Activated CD4-positive, CD25-positive, alpha-beta regulatory T cell treated with anti-CD3 and anti-CD28 coated beads, Interleukin-2, amount 50 U/mL, for 24 hours (primary cell): ENCODE results near the gene DHRS12.

Experiments
- ATAC-seq, 2 donors: fragments of 150-1000 bp; cut with Tn5 transposase; one replicate each; pipeline ENCODE4 v1.10.0; 2021; ENCODE audit warnings: mild to moderate bottlenecking in 1 of 2, moderate library complexity in 1 of 2

DHRS12 gene, protein sequence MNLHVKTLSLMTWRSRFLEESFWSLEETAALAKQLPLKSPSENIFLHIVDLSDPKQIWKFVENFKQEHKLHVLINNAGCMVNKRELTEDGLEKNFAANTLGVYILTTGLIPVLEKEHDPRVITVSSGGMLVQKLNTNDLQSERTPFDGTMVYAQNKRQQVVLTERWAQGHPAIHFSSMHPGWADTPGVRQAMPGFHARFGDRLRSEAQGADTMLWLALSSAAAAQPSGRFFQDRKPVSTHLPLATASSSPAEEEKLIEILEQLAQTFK

DNA sequence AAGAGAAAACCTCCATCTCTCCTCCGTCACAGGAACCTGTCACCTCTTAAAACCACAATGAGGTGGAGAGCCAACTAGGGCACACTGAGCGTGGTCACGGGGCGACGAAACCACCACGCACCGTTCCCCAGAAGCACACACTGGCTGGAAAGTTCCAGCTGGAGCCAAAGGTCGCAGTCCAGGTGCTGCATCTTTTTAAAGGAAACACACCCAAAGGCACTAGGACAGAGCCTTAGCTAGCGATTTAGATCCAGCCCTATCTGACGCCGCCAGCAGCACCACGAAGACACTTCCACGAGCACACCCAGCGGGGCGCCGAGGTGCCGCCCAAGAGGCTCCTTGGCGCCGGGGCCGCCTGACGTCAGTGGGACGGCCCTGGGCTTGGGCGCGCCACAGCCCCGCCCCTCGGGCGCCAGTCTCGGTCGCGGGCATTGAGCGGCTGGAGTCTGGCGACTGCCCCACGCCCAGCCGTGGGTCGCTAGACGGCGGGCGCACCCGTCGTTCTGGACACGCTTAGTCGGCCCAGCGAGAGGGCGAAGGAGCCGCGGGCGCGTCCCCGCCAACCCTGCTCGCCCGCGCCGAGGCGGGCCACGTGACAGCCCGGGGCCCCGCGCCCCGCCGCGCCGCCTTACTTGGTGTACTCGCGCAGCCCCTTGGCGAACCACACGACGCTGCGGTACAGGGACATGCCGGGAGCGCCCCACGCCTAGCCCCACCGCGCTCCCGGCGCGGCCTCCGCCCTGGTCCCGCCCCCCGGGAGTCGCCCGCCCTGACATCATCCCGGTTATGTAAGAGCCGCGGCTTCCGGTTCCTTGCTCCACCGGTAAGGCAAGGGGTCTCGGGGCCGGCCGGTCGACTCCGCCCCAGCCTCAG is at the start of gene DHRS12:
TSS of gene DHRS12 (minus strand) at position 742 of the 873 bp plus-strand sequence. CDS start 4,504 bp downstream, outside the sequence.
- peak; percentile 75 to 77 for ATAC-seq

DNA sequence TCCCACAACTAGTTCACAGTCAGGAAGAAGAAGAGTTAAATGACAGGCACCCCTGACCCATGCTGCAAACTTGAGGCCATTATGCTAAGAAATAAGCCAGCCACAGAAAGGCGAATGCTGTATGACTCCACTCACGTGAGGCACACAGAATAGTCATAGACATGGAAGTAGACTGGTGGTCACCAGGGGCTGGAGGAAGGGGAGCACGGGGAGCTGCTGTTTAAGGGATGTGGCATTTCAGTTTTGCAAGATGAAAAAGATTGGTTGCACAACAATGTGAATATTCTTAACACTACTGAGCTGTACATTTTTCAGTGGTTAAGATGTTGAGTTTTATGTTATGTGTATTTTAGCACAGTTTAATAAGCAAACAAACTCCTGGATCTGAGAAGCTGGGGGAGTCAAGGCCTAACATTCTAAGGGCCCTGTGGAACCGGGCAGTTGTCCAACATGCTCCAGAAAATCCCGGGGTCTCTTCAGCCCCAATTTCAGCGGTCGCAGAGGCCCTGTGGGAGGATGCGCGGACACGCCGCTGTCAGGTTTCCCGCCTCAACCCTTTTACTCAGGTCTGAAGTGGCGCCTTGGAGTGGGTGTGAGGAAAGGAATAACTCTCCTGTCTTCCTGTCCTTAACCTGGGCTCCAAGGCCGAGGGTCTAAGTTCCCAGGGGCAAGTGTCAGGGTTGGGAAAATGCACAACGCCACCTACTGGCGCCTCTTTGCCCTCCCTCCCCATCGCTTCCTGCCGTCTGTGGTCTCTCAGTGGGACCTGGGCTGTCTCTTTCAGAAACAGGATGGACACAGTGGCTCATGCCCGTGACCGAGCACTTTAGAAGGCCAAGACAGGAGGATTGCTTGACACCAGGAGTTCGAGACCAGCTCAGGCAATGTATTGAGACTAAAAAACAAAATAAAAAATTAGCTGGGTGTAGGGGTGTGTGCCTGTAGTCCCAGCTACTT is 45.5 kb upstream of the DHRS12 start:
- ATAC-seq: peak; percentile 38 to 46

DNA sequence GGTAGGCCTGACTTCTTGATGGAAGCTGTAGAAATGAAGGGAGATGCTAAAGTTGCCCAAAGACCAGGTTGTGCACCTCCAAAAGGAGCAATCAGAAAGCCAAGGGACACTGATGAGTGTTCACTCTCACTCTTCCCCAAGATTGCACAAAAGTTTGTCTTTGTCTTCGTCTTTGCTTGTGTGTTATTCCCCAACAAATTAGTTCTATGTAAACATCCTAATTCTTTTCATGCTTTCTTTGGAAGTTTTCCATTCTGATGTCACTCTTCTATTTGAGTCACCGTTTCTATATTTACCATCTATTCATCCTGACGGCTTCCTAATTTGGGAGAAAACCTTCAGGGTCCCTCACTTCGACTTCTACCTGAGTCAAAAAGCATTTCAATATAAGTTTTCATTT is 44.7 kb upstream of the DHRS12 start:
- ATAC-seq: no peak

DNA sequence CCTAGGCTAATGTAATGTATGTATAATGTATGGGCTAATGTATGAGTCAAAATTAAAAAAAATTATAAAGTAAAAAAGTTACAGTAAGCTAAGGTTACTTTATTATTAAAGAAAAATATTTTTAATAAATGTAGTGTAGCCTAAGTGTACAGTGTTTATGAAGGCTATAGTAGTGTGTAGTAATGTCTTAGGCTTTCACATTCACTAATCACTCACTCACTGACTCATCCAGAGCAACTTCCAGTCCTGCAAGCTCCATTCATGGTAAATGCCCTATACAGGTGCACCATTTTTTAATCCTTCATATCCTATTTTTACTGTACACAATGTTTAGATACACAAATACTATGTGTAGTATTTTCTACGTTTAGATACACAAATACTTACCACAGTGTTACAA is 42.8 kb upstream of the DHRS12 start:
- peak in 1 of 2 donors; percentile 56 for ATAC-seq

DNA sequence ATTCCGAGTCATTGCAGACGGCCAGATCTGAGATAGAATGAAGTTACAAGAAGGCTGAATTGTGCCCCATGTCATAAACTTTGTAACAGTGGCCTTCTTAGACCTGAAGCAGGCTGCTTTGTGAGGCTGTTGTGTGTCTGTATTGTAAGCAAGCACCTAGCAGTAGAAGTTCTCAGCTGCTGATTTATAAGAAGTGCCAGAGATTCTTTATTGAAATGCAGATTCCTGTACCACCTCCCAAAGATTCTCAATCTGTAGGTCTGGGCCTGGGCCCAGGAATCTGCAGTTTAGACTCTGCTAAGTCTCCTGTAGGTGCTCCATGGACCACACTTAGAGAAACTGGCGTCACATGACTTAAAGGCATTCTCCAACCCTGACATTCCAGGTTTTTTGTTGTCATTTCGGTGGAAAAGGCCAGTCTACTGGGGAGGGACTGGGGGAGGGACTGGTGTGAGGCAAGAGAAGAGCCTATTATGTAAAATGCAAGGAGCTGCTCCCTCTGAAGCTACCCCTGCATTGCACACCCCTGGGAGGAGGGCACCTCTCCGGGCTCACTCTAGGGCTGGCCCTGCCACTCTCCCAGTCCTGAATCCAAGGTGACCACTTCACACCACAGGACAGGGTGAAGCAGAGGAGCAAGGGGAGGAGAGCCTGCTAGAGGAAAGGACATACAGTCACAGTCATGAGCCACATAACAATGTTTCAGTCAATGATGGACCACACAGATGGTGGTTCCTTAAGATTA is 41.8 kb upstream of the DHRS12 start:
- no peak for ATAC-seq

DNA sequence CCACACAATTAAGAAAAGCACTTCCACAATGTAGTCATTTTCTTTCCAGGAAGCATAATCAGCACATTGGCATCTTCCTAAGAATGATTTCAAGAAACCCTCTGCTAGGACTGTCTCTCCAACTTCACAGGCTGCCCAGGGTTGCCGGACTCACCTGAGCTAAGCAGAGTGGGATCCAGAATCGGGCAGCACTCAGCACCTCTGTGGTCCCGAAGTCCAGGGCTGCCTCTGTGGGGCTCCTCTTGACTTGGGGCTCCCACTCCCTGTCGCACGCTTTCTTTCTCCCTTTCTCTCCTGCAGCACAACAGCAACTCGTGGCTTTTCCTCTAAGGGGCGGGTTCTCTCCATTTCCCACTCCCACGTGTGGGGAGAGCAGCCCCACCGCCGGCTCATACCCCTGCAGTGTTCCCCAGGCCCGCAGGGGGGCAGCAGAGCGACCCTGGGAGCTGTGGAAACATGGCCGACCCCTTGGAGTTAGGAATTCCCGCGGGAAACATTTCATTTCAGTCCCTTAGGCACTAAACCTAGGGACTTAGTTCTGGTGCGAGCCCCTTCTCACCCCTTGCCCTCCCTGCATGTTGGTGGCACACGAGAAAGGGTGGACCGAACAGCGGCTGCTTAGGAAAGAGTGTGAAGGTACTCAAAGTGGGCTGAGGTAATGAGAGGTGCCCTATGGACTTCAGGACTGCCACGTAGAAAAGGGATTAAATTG is 41.1 kb upstream of the DHRS12 start, which contains the start of gene TMEM272:
TSS of gene TMEM272 (minus strand) at position 316 of the 712 bp plus-strand sequence. CDS start 6,647 bp downstream, outside the sequence.
- ATAC-seq: peak; percentile 48 to 62

DNA sequence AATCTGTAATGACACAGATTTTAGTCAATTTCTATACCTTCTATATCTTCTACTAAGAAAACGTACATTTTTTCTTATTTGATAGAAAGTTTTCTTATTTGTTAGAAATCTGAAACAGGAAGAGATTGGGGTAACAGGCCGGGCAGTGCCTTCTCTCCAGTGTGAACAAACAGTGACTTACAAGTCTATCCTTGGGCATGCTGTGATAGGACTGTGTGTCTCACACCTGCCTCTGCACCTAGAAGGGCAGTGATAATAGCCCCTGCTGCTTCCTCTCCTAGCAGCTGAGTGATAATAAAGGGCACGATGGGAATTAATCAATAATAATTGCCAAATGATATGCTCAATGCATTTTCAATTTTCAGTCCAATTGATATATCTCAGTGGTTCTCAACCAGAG is 39.6 kb upstream of the DHRS12 start:
- ATAC-seq: no peak

DNA sequence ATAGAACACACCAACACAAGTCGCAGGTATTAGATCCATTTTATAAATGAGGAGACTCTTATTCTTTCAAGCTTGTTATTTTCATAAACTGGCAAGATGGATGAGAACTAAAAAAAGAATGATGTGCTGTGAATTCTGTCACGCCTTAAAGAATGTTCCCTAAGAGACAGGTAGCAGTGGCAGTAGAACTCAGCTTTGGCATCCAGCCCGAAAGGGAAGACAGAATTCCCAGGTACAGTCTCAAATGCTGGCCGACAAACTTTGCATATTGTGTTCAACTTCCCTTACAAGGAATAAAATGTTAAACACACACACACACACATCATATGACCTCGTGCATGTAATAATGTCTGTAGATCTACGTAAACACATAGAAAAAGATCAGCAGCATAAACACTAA is 37.8 kb upstream of the DHRS12 start:
- ATAC-seq: no peak

DNA sequence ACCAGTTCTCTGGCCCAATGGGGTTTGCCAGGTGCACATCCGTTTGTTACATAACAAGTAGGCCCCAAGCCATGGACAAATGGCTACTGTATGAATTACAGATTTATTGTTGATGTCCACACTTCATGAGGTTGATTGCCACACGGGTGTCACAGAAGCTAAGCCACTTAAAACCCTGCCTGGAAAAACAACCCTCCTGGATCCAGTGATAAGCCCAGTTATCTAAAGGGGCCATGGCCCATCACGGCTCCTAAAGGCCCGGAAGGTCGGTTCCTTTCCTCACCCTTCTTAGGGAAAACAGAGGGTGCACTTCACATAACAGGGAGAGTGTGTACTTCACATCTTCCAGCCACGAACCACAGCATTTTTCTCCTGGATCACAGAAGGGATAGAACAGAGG is 37.0 kb upstream of the DHRS12 start:
- ATAC-seq: no peak

DNA sequence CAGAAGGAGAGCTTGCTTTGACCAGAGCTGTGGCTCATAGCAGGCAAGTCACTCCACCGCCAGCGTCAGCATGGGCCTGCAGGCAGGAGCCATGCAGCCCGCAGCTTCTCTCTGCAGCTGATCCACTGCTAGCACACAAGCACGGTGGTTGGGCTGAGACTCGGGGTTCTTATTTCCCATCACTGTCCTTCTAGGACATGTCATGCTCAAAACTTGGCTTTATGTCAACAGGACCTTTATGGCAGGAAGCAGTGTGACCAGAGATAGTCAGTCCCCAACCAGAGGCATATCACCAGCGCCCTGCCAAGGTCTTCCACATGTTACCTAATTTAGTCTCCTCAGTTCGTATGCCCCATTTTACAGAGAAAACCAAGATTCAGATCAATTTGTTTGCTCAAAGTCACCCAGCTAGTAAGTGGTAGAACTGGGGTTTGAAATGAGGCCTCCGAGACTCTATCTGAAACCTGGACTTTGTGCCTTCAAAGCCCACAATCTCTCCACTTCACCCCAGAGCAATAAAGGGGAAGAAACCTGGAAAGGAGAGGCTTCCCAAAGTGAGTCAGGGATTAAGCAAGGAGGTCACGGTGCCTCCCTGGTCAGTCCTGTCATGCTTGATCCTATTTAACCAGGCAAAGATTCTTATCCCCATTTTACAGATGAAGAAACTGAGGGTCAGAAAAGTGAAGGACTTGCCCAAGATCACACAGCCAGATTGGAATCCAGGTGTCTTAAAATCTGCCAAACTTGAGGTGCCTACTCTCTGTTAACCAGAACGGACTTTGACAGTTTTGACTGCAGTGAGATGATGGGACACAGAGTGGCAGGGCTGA is 36.0 kb upstream of the DHRS12 start:
- ATAC-seq: no peak

DNA sequence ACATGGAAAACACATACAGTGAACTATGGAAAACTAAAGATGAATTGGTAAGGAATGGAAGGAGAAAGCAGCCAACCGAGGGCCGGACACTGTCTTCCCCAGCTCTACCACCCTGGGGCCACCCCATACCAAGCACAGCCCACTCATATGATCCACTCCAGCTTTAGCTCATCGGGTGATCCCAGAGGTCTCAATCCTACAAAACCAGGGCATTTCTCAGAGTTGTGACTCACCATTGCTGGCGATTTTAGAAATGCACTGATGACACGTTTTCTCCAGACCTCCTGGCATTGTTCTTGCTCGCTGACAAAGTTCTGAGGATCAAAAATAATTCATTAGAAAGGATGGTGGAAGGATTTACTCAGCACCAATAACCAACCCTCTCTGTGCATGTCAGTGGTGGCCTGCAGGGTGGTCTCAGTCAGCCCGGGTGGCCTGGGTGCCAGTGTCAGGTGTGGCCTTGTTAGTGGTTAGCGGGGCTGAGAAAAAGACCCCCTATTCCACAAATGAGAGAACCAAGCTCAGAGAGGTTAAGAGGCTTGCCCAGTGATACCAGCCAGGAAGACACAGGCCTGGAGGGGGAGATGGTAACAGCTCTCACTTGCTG is 34.4 kb upstream of the DHRS12 start:
- ATAC-seq: no peak

DNA sequence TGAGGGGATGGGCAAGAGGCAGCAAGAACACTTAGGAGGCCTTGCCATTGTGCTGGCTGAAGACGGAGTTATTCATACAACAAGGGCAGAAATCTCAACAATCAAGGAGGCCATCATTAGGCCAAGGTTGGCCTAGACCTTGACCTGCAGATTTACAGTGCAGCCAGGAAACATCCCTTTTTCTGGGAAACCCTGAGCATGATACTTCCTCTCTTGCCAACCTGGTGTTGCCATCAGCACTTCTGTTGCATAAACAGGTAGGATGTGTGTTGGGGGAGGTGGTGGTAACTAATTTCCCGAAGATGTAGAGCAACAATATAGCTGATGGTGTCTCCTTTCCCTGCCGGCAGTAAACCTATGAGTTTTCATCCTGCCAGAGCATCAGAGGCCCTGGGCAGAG is 33.1 kb upstream of the DHRS12 start:
- ATAC-seq: no peak

DNA sequence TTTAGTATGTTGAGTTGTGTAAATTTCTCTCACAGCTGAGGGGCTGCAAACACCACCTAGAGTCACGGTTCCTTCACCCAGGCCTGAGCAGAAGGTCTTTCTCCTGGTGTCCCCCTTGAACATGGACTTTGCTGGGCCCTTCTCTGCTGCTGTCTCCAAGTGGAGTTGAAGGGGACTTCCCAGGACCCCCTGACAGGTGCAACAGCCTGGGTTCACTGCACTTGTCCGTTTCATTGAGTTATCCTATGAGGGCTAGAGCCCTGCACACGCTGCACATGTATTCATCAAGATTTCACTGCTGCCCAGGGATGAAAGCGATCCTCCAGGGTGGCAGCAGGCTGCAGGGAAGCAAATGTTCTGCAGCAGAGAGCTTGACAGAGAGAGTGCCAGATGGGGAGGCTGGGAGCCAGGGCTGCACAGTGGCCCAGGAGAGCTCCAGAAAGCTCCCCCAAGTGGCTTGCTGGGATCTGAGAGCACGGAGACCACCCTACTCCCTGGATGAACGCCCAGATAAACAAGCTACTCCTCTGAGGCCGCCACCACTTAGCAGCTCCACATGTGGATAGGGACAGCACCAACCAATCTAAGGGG is 30.7 kb upstream of the DHRS12 start:
- ATAC-seq: no peak

DNA sequence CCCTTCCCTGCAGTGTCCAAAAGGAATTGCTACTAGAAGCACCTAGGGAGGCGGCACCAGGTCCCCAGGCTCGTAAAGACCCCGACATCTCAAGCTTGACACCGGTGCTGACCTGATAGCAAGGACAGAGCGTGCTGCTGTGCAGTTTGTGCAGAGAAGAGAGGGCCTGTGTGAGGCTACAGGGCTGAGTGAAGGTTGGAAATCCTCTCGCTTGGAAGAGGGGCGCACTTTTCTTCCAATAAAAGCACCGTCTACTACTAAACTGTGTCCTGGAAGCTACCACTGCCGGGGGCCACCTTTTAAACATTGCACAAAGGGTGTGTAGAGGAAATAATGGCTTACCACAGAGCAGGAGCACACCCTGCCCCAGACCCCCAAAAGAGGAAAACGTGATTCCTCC is 30.0 kb upstream of the DHRS12 start:
- ATAC-seq: no peak

DNA sequence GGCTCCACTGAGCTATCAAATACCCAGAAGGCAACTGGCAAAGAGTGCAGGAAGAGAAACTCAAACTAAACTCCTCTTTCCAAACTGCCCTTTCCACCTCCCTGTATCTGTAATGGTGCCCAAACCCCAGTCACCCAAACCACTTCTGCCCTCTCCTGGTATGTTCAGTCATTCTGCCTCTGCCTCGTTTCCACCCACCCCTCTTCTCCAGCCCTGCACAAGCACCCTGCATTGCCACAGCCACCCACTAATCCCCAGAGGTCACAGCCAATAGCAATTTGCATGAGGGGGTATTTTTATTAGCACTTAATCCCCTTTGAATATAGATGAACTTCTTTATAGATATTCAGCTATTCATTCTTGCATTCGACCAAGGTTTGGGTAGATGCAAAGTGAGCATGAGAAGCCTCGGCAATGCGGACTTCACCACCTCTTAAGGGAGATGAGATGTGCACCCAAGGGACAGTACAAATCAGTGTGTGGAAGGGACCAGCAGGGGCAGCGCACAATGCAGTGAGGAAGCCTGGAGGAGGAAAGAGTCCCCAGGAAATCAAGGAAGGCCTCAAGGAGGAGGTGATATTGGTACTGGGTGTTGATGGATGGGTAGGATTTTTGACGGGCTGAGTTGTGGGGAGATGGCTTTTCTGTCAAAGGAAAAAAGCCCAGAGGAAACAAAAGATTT is 28.6 kb upstream of the DHRS12 start:
- ATAC-seq: peak; percentile 89 to 91

DNA sequence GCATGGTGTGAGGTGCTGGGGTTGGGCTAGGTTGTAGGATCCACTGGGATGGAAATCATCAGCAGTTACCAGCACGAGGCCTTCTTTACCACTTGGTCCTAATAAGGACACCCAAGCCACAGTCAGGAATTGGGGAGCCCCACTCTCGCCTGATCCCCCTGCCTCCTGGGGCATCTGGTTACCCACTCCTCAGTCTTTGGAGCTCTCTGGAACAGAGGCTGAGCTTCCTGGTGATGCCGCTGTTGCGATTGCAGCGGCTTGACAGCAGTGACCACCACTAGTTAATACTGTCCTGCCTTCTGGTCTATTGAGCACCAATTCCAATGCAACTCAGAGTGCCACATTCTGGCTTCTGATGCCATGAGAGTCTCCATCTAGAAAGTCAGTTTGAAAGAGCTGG is 27.6 kb upstream of the DHRS12 start:
- no peak for ATAC-seq

DNA sequence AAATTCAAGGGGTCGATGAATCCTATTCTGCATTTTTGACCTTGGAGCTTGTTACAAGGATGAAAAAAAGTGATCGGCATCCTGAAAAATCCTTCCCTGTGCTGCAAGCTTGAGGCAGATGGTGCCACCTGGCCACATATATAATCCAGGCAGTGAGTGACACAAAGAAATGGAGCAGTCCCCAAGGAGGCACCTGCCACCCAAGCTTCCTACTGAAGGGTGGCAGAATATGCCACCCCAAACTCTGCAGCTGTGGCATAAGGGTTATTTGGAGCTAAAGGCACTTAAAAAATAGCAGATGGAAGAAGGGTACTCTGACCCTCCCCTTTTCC is 25.6 kb upstream of the DHRS12 start:
- ATAC-seq: no peak

DNA sequence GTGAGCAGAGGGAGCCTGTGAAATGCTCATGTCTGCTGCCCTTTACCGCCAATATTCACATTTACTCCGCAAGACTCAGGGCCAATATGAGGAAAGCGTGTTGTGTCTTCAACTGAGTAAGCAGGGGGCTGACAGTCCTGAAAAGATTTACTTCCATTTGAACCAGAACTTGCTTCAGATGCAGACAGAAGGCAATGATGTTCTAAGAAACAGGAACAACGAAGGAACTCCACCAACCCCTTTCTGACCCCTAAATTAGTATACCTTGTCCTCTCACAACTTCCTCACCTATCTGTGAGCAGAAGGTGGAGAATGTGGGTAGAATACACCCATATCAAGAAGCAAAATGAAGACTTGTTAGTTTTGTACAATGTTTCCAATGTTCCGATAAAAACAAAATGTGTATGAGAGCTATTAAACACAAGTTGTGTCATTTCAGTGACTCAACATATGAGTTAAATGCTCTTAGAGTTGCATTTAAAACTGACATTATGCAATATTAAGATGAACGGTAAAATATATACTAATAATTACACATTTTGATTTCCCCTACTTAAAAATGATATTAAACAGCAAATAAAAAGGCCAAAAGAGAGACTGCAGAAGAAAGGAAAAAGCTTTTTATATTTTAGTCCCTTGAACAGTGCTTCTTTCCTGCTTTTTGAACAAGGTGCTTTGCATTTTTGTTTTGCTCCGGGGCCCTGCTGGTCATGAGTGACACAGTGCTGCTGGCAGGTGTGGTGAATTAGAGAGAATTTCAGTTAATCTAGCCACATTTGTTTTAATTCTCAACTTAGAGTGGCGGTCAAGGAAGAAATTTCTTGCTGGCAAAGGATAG is 25.0 kb upstream of the DHRS12 start:
- no peak for ATAC-seq
